Stimulated activated CD8-positive, alpha-beta memory T cell treated with anti-CD3 and anti-CD28 coated beads, Interleukin-12 subunit alpha, Interleukin-12 subunit beta, amount 100 ng/mL, for 24 hours (primary cell): ENCODE results near the gene SLIT3.

Experiments used
- DNase-seq: peaks from one replicate; pipeline ENCODE4 v3.0.0-alpha.2; 2020; ENCODE audit errors: extremely low read depth

Gene SLIT3

GRCh38 chr5:168670881-168671575 lies 629.9 kb downstream of the SLIT3 start:
- DNase-seq = no peak

DNA sequence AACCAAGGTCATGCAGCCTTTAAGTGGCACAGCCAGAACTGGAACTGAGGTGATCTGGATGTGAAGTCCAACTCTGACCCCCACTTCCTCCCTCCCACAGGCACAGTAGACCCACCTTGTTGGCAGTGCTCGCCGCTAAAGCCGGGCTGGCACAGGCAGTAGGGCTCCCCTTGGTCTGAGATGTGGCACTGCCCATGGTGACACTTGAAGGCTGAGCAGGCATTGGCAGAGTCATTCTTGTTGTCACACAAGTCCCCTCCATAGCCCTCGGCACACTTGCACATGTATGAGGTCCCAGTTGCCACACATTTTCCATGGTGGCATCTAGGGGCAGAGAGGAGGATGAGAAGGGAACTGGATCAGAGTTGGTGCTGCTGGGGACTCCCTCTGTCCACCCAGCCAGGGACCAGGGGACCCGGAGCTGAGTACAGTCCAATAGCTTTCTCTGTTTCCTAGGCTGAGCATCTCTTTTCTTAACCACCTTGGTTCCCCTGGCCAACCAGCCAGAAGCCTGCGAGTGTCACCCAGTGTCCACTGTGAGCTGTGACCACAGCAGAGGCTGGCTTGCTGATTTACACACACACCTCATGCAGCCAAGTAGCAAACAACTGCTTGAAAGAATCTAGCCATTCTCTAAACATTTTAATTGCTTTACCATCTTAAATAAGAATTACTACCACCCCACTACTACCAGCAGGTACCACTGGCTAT lies 631.1 kb downstream of the SLIT3 start:
- DNase-seq = no peak

- no peak for DNase-seq
These were observed 631.8 kb downstream of the SLIT3 start for GRCh38 chr5:168669156-168669555.

GRCh38 chr5:168668078-168668477 lies 632.9 kb downstream of the SLIT3 start:
- DNase-seq = no peak

- no peak for DNase-seq
These were observed 633.6 kb downstream of the SLIT3 start for GRCh38 chr5:168667301-168667840.

GRCh38 chr5:168666356-168666755 lies 634.6 kb downstream of the SLIT3 start:
- no peak for DNase-seq

DNA sequence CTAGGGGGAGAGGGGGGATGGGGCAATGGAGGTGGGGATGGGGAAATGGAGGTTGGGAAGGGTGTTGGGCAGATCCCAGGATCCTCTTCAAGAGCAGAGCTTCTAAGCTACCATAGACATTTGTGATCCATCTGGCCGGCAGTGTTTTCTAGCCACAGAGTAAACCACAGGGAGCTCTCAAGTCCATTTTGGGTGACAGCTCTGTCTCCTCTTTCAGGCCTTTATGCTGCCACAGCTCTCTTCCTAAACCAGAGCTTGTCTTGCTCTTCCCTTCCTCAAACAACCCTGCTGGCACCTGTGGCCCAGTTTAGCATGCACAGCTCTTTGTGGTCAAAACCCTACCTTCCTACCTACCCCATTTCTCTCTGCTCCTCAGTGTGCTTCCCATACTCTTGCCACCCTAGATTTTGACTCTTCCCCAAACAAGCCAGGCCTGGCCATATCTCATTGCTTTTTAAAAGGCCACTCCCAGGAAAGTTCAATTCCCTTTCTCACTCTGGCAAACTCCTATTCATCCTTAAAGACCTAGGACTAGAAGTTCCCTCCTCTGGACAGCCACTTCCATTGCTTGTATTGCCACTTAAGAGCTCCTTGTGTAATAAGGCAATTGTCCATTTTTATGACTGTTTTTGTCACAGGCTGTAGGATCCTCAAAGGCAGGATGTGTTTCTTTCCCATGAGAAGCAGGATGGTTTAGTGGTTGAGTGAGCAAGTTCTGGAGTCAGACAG lies 637.5 kb downstream of the SLIT3 start:
- no peak for DNase-seq

DNA sequence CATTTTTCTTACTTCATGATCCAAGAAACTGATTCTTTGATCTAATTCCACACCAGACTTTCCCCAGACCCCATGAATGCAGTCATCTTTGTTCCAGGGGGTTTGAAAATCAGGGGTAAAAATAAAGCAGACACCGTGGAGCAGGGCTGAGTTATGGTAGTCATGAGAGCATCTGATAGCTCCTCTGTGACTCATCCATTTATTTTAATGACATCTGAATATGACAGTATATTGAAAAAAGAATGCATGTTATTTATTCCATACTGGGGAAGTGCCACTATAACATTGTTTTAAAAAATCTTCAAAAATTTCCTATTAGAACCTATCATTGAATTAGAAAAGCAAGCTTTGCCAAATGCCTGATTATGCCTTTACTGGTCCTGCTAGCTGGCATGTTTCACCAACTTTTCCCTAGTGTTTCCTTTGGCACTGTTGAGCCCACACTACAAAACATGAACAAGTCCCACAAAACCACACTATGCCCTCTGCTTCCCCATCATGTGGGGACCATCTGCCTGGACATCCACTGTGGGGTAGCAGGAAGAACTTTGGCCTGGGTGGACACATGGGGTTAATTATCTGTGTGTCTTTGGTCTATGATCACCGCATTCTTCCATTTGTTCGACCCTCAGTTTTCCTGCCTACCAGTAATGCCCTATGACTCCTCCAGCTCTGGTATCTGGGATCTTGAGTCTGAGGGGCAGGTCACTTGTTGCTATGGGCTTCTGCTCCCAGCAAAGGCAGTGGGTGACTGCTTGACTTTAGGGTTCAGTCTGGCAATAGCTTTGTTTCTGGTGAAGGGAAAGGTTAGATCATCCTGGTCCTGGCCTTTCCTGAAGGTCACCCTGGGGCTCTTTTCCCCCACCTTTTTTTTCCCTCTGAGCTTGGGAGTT lies 639.1 kb downstream of the SLIT3 start:
- DNase-seq = no peak

GRCh38 chr5:168660691-168661090 lies 640.2 kb downstream of the SLIT3 start:
- no peak for DNase-seq

- DNase-seq = no peak
These were observed 641.6 kb downstream of the SLIT3 start for GRCh38 chr5:168659286-168659847.

DNA sequence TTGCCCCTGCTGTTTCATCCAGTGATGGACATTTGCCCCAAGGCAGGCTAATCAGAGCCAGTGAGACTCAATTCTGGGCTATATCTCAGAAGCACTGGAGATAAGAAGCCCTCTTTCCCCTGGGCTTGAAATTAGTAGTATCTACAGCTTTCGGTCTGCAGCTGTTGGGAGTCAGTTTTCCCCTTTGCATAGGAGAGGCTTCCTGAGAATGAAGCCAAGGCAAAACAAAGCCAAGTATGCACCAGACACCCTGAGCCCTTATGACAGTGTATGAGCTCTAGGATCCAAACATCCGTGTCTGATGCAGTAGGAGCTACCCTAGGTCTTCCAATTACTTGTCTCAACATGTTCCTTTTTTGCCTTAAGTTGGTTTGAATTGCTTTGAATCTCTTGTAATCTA lies 642.5 kb downstream of the SLIT3 start:
- no peak for DNase-seq

GRCh38 chr5:168656633-168657032 lies 644.3 kb downstream of the SLIT3 start:
- no peak for DNase-seq

GRCh38 chr5:168655316-168655715 lies 645.6 kb downstream of the SLIT3 start:
- no peak for DNase-seq

GRCh38 chr5:168654211-168654721 lies 646.7 kb downstream of the SLIT3 start:
- DNase-seq = no peak

DNA sequence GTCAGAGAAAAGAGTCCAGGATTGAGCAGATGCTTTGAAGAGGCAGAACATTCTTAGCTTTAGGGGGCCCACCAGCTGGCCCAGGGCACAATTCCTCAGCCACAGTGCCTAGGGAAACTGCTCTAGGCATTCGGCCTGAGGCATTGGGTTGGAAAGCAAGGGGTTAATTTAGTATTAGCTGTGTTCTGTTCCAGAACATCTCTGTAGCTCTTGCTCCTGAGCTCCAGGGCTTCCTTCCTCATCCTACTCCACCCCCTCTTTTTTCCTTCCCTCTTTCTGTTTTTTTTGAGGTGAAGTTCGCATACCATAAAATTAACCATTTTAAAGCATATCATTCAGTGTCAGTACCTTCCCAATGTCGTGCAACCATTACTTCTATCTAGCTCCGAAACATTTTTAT lies 647.3 kb downstream of the SLIT3 start:
- DNase-seq = no peak

DNA sequence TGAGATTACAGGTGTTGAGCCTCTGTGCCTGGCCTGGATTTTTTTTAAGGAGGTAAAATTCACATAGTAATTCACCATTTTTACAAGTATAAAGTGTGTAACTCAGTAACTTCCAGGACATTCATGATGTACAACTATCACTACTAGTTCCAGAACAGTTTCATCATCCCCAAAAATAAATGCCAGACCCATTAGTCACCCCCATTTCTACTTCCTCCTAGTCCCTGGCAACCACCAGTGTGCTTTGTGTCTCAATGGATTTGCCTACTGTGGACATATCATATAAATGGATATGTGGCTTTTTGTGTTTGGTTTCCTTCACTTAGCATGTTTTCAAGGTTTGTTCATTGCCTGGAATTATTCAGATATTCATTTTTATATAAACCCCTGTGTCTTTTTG lies 649.3 kb downstream of the SLIT3 start:
- no peak for DNase-seq

- no peak for DNase-seq
These were observed 651.6 kb downstream of the SLIT3 start for GRCh38 chr5:168649306-168649705.

- no peak for DNase-seq
These were observed 652.4 kb downstream of the SLIT3 start for GRCh38 chr5:168648576-168648975.

- DNase-seq = no peak
These were observed 652.9 kb downstream of the SLIT3 start for GRCh38 chr5:168648016-168648415.

GRCh38 chr5:168647083-168647482 lies 653.9 kb downstream of the SLIT3 start:
- DNase-seq = no peak

DNA sequence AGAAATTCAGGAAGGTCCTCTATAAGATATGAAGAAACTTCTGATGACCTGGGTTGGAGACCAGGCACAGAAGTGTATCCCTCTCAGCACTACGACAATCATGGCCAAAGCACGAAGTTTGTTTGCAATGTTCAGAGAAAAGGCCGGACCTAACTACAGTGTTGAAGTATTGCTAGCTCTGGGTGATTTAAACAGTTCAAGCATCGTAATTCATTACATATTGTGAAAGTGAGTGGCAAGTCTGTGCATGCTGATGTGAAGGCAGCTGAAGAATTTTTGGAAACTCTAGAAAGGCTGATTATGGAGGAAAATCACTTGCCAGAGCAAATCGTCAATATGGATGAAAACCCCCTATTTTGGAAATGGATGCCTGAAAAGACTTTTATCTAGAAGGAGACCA lies 654.6 kb downstream of the SLIT3 start:
- DNase-seq = no peak
